Hepatocyte (in vitro differentiated cells): ENCODE data around the gene LPP. TPM values are rescaled to one million over a fixed set of nuclear protein-coding genes. Genes with fewer than 3 reads are reported as not detected.

Experiments used
- DNase-seq: peaks from one replicate; pipeline ENCODE4 v3.0.0-alpha.2; 2016; ENCODE audit warnings: low spot score
- H2AFZ ChIP-seq: fragments of 200-600 bp; sonication (generic); 2 replicates; pipeline ENCODE4 v1.6.0; 2016; ENCODE audit warnings: antibody characterized with exemption, mild to moderate bottlenecking
- H3K27ac ChIP-seq: fragments of 200-600 bp; sonication (generic); 2 replicates; pipeline ENCODE4 v1.5.1; 2016; ENCODE audit warnings: mild to moderate bottlenecking
- H3K27me3 ChIP-seq: fragments of 200-600 bp; sonication (generic); 2 replicates; pipeline ENCODE4 v1.6.1; 2016
- H3K36me3 ChIP-seq: fragments of 200-600 bp; sonication (generic); replicated peaks from 2 replicates; pipeline ENCODE4 v1.5.1; 2016; ENCODE audit warnings: low read depth; ENCODE audit not compliant: insufficient read depth
- H3K4me1 ChIP-seq: fragments of 200-600 bp; sonication (generic); 2 replicates; pipeline ENCODE4 v1.5.1; 2016; ENCODE audit warnings: mild to moderate bottlenecking, moderate library complexity; ENCODE audit not compliant: insufficient read depth
- H3K4me2 ChIP-seq: fragments of 200-600 bp; sonication (generic); 2 replicates; pipeline ENCODE4 v1.6.0; 2016
- H3K4me3 ChIP-seq: fragments of 200-600 bp; sonication (generic); 2 replicates; pipeline ENCODE4 v1.5.1; 2016; ENCODE audit warnings: mild to moderate bottlenecking
- H3K79me2 ChIP-seq: fragments of 200-600 bp; sonication (generic); 2 replicates; pipeline ENCODE4 v1.6.0; 2017; ENCODE audit warnings: mild to moderate bottlenecking
- H3K9me2 ChIP-seq: fragments of 200-600 bp; sonication (generic); replicated peaks from 2 replicates; pipeline ENCODE4 v1.6.0; 2017; ENCODE audit warnings: mild to moderate bottlenecking; ENCODE audit not compliant: insufficient read depth
- H3K9me3 ChIP-seq: fragments of 200-600 bp; sonication (generic); 2 replicates; pipeline ENCODE4 v1.5.1; 2016; ENCODE audit warnings: low read depth, mild to moderate bottlenecking
- H4K20me1 ChIP-seq: fragments of 200-600 bp; sonication (generic); 2 replicates; pipeline ENCODE4 v1.6.0; 2016; ENCODE audit warnings: mild to moderate bottlenecking; ENCODE audit not compliant: insufficient read depth, poor library complexity, severe bottlenecking
- EZH2 ChIP-seq: fragments of 200-600 bp; sonication (generic); IDR thresholded peaks from 2 replicates; pipeline ENCODE4 v1.6.1; 2016; ENCODE audit warnings: antibody characterized with exemption, mild to moderate bottlenecking, borderline replicate concordance
- EZH2phosphoT487 ChIP-seq: fragments of 200-600 bp; sonication (generic); IDR thresholded peaks from one replicate; pipeline ENCODE4 v1.6.1; 2018; ENCODE audit warnings: antibody characterized with exemption, mild to moderate bottlenecking, low read depth, moderate library complexity; ENCODE audit not compliant: unreplicated experiment, severe bottlenecking
- WGBS: methylation state at CpG from one replicate; pipeline ENCODE4 v1.1.6; 2016; ENCODE audit warnings: low lambda C conversion rate; ENCODE audit errors: missing lambda C conversion rate; 5-methylcytosine and 5-hydroxymethylcytosine counted together
- microRNA counts: library from miRNA; unstranded; fragments of <30 nt; microRNA quantifications from one replicate; lab custom pipeline; 2017
- microRNA-seq: library from miRNA; unstranded; fragments of <30 nt; microRNA quantifications from one replicate; pipeline ENCODE4, GENCODE V29; 2017
- polyA plus RNA-seq: library from polyadenylated mRNA; unstranded; fragments of >200 nt; fragmentation: Nextera tagmentation; extraction: Ambion mirVana; gene quantifications from 2 replicates; pipeline ENCODE4 v1.2.1, GENCODE V29; 2016
- small RNA-seq: library from RNA; depleted of rRNA; stranded (forward); fragments of <200 nt; gene quantifications from one replicate; pipeline ENCODE3, GENCODE V24; 2014
- total RNA-seq: library from RNA; depleted of rRNA; stranded (reverse); fragments of >200 nt; gene quantifications from 2 replicates; pipeline ENCODE4 v1.2.3, GENCODE V29; 2014
- TF ChIP-seq, protein P1 (sequence below): fragments of 200-600 bp; sonication (generic); IDR thresholded peaks from 2 replicates; pipeline ENCODE4 v1.5.1; 2016; ENCODE audit warnings: antibody characterized with exemption, mild to moderate bottlenecking; ENCODE audit not compliant: poor library complexity

LPP gene
- total and polyA plus RNA-seq, 2 experiments from 2014 or later = 53.2 to 73.8 TPM

DNA sequence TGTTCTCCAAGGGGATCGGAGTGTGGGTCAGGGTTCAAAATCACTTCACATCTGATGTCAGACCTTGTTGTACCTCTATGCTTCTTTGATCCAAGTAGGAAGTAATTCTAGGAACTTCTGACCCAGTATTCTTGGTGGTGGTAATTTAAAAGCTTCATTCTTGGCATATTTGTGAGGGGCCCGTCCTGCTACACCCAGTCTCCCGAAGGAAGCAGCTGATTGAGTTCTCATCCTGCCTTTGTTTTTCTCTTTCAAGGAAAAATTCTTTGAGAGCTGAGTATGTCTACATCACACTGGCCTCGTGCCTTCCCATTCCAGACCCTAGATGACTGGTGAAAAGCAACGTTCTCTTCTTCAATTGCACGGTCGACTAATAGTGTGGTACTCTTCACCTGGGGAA, 783.4 kb downstream of the LPP start:
- no peak overlapping the region for H2AFZ ChIP-seq
- H3K27me3 ChIP-seq = no peaks in the 10 kb centered on the region
- WGBS = 65% methylated on average over 7 of the region's 7 CpGs
- no peak overlapping the region for H3K4me3 ChIP-seq
- no peak for TF ChIP-seq EZH2
- TF ChIP-seq, protein P1, sequence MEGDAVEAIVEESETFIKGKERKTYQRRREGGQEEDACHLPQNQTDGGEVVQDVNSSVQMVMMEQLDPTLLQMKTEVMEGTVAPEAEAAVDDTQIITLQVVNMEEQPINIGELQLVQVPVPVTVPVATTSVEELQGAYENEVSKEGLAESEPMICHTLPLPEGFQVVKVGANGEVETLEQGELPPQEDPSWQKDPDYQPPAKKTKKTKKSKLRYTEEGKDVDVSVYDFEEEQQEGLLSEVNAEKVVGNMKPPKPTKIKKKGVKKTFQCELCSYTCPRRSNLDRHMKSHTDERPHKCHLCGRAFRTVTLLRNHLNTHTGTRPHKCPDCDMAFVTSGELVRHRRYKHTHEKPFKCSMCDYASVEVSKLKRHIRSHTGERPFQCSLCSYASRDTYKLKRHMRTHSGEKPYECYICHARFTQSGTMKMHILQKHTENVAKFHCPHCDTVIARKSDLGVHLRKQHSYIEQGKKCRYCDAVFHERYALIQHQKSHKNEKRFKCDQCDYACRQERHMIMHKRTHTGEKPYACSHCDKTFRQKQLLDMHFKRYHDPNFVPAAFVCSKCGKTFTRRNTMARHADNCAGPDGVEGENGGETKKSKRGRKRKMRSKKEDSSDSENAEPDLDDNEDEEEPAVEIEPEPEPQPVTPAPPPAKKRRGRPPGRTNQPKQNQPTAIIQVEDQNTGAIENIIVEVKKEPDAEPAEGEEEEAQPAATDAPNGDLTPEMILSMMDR = no peak
- no peak for TF ChIP-seq EZH2phosphoT487
- no peak overlapping the region for H3K4me2 ChIP-seq
- peak overlapping the region; percentile 31 for H3K27ac ChIP-seq
- no peaks in the 10 kb centered on the region for H3K4me1 ChIP-seq
- H3K79me2 ChIP-seq = no peaks in the 10 kb centered on the region
- no peaks in the 10 kb centered on the region for H3K36me3 ChIP-seq
- no peak for DNase-seq
- no peaks in the 10 kb centered on the region for H3K9me3 ChIP-seq
- H3K9me2 ChIP-seq = no peaks in the 10 kb centered on the region
- H4K20me1 ChIP-seq = no peaks in the 10 kb centered on the region

DNA sequence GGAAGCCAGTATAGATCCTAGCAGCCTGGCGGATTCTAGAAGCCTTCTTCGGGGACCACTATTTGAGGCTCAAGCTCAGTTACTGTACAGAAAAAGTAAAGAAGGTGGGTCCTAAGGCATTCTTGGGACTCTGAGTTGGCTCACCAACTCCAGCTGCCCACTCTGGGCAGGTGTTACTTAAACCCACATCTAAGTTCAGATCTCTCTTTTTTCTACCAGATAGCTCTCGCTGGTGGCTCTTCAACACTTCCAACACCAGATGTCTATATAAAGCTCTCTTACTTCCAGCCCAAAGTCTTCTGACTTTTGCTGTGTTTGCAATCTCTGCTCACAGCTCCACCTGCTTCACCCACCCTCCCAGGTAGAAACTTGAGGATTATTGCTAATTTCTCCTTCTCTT, 785.0 kb downstream of the LPP start:
- H3K27ac ChIP-seq = no peak overlapping the region
- no peaks in the 10 kb centered on the region for H3K9me2 ChIP-seq
- no peaks in the 10 kb centered on the region for H4K20me1 ChIP-seq
- no peak for DNase-seq
- no peaks in the 10 kb centered on the region for H3K27me3 ChIP-seq
- H3K4me1 ChIP-seq = no peaks in the 10 kb centered on the region
- H3K9me3 ChIP-seq = no peaks in the 10 kb centered on the region
- H3K4me2 ChIP-seq = no peak overlapping the region
- no peak overlapping the region for H3K4me3 ChIP-seq
- 95% methylated on average over 3 of the region's 3 CpGs for WGBS
- TF ChIP-seq EZH2 (no peak), EZH2phosphoT487 (no peak)
- TF ChIP-seq, protein P1 = no peak
- no peaks in the 10 kb centered on the region for H3K36me3 ChIP-seq
- no peak overlapping the region for H2AFZ ChIP-seq
- no peaks in the 10 kb centered on the region for H3K79me2 ChIP-seq

- Histone ChIP-seq H3K4me3 (no peak overlapping the region), H3K9me2 (no peaks in the 10 kb centered on the region), H3K79me2 (no peaks in the 10 kb centered on the region), H3K27ac (no peak overlapping the region), H3K27me3 (no peaks in the 10 kb centered on the region), H3K9me3 (no peaks in the 10 kb centered on the region), H2AFZ (no peak overlapping the region), H4K20me1 (no peaks in the 10 kb centered on the region), H3K4me1 (no peaks in the 10 kb centered on the region), H3K36me3 (no peaks in the 10 kb centered on the region), H3K4me2 (no peak overlapping the region)
- no peak for DNase-seq
- no peak for TF ChIP-seq EZH2
- TF ChIP-seq EZH2phosphoT487 = no peak
- TF ChIP-seq, protein P1 = no peak
- WGBS = 98% methylated on average over 5 of the region's 5 CpGs
Measured at GRCh38 chr3:188939814-188940572, 786.0 kb downstream of the LPP start.

MicroRNAs encoded within 50 kb of the gene (microRNA counts, 767-probe panel; counts per million panel counts)
- microRNA hsa-miR-28-3p (lab: Ali Mortazavi, UCI) (4,832 counts per million, percentile 16 among the panel's probes with 10 or more counts), microRNA hsa-miR-28-5p (lab: Ali Mortazavi, UCI) (7,570 counts per million, percentile 45 among the panel's probes with 10 or more counts)

Small RNA genes lying within 50 kb of the gene (microRNA-seq; reads per million reads assigned to microRNA genes)
- 9,919 reads per million, percentile 93 among the genes with 10 or more reads in this experiment for gene MIR28

Small RNA genes lying within 50 kb of the gene (small RNA-seq; reads per million reads assigned to genes)
- 2,089 reads per million, percentile 99 among the genes with 10 or more reads in this experiment for gene MIR28
